Erythroblast (primary cell): ENCODE data around the gene ZNF470.

Experiments
- DNase-seq, 2 experiments: peaks; one replicate each; lab custom pipeline; 2025; lab: John Stamatoyannopoulos, UW
- GATA1 ChIP-seq: IDR thresholded peaks from 2 replicates; pipeline ENCODE4 v1.6.1; 2011; ENCODE audit warnings: low read depth, mild to moderate bottlenecking, control low read depth, low read length, moderate library complexity
- POLR2A ChIP-seq: IDR thresholded peaks from 2 replicates; pipeline ENCODE4 v1.6.1; 2011; ENCODE audit warnings: mild to moderate bottlenecking, low read length

Gene ZNF470

GRCh38 chr19:56594446-56594782 lies 27.1 kb downstream of the ZNF470 start:
- no peak for DNase-seq
- TF ChIP-seq POLR2A = no peak

DNA sequence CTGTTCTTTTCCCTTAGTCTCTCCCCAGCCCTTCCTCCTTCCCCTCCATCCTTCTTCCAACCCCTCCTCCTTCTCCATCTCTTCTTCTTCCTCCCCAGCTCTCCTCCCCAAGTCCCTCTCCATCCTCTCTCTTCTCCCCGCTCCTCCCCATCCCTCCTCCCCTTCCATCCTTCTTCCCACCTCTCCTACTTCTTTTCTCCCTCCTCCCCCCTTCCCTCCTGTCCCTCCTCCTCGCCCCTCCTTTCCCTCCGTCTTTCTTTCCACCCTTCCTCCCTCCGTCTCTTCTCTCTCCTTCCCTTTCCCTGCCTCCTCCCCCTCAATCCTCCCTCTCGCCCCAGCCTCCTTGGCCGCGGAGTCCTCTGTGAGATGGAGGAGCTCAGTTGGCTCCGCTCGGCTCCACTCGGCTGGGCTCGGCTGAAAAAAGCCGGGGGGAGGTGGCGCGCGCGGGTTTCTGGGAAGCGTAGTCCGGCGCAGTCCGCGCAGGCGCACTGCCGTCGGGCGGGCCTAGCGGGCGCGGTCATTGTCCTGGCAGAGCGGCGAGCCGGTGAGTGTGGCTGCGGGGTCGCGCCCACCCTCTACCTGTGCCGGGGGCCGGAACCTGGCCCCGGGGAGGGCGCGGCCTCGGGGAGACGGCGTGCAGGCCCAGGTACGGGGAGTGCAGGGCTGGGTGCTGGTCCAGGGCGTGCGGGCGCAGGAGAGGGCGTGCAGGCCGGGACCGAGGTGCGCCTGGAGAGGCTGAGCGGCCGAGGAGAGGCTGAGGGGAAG lies 27.7 kb downstream of the ZNF470 start, which contains the start of gene ZNF71:
Gene ZNF71 (plus strand): TSS at position 520 of the 765 bp plus-strand sequence. CDS start 6,257 bp downstream, outside the sequence.
- DNase-seq = peak; percentile 82 to 83
- TF ChIP-seq GATA1 (no peak), POLR2A (no peak)

- no peak for TF ChIP-seq POLR2A
- no peak for DNase-seq
These were observed 28.3 kb downstream of the ZNF470 start for GRCh38 chr19:56595548-56595899.

DNA sequence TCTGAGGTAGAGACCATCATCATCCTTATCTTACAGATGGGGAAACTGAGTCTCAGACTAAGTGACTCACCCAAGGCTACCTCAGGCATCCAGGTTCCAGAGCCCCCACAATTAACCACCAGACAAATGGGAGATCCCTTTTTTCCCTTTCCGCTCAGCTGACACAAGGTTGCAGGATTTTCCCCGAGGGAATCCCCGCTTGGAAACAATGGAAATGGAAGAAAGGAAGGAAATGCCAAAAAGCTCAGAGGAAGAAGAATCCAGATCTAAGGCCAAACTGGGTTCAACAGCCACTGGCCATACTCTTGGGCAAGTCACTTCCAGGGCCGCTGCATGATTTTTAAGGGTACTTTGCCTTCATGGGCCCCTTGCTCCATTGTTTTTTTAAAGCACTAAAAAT lies 29.4 kb downstream of the ZNF470 start:
- no peak for DNase-seq
- TF ChIP-seq POLR2A (no peak), GATA1 (no peak)

- no peak for DNase-seq
- TF ChIP-seq GATA1 (no peak), POLR2A (no peak)
These were observed 30.4 kb downstream of the ZNF470 start for GRCh38 chr19:56597696-56598095.

- DNase-seq = no peak
- no peak for TF ChIP-seq GATA1
- no peak for TF ChIP-seq POLR2A
These were observed 34.1 kb downstream of the ZNF470 start for GRCh38 chr19:56601375-56601774.

DNA sequence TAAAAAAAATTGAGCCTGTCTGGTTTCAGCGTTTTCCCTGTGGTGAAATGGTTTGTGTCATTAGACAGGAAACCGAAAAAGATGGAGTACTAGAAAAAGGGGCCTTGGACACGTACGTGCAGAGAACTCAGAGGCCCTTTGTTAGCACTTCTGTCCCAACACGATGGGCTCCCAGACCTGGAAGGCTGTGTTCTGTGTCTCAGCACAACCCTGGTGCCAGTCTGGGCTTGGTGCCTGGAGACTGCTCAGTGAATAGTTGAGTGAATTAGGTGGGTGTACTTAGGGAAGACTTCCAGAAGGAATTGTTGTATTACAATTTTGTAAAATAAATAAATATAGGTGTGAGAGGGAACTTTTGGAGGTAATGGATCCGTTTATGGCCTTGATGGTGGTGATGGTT lies 36.6 kb downstream of the ZNF470 start:
- DNase-seq = no peak
- TF ChIP-seq POLR2A = no peak
- no peak for TF ChIP-seq GATA1

DNA sequence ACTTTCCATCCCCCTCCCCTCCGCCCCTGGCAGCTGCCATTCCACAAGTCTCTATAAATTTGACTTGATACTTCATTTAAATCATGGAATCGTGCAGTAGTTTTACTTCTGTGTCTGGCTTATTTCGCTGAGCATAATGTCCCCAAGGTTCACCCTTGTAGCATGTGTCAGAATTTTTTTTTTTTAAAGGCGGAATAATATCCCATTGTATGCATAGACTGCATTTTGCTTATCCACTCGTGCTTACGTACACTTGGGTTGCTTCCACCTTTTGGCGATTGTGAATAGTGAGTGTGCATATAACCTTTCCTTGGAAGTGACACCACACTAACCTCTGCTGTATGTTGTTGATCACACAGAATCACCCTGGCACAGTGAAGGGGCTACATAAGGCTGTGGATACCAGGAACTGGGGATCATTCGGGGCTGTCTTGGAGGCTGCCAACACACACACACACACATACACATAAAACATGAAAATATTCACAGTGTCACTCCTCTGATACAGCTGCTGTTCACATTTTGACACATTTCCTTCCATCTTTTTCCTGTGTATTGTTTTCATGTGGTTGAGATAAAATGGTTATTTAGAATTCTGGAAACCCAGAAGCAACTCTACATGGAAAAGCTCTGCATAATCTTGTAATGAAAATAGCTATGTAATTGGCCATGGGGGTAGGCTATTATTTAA lies 41.2 kb downstream of the ZNF470 start:
- DNase-seq = no peak
- TF ChIP-seq POLR2A = no peak
- TF ChIP-seq GATA1 = no peak

DNA sequence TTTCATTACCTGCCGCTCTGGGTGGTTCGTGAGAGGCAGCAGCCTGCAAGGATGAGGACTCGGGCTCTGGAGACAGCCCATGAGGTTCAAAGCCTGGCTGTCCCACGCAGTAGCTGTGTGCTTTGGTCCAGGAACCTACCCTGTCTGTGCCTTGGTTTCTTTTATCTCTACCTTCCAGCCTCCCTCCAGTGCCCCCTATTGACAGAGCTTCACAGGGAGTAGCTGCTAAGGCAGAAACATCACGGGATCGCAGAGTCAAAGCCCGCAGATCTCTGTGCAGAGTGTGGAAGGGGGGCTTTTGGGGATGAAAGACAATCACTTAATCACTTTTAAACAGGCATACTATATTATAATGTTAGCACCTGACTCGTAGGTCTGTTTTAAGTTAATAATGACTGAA lies 44.0 kb downstream of the ZNF470 start:
- no peak for DNase-seq
- TF ChIP-seq GATA1 (no peak), POLR2A (no peak)

- no peak for DNase-seq
- TF ChIP-seq GATA1 (no peak), POLR2A (no peak)
These were observed 45.5 kb downstream of the ZNF470 start for GRCh38 chr19:56612737-56613136.

- DNase-seq = no peak
- no peak for TF ChIP-seq POLR2A
- no peak for TF ChIP-seq GATA1
These were observed 46.4 kb downstream of the ZNF470 start for GRCh38 chr19:56613639-56614038.

DNA sequence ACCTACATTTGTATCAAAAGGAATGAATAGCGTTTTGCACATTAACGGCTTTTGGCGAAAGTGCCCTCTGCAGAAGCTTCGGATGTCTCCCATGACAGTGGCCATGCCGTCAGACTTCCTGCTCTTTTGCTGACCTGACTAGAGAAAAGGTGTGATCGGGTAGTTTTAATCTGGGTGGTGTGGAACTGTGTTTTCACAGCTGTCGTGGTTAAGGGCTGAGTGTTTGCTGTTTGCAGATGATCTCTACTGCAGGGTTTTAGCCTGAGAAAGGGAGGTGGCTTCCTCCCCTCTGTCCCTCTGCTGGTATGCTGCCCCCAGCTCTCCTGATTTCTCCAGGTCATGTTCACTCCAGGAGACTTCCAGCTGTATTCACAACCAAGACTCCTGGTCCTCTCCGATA lies 50.3 kb downstream of the ZNF470 start:
- no peak for TF ChIP-seq GATA1
- no peak for TF ChIP-seq POLR2A
- no peak for DNase-seq

GRCh38 chr19:56619121-56619520 lies 51.9 kb downstream of the ZNF470 start:
- no peak for DNase-seq
- no peak for TF ChIP-seq GATA1
- no peak for TF ChIP-seq POLR2A

DNA sequence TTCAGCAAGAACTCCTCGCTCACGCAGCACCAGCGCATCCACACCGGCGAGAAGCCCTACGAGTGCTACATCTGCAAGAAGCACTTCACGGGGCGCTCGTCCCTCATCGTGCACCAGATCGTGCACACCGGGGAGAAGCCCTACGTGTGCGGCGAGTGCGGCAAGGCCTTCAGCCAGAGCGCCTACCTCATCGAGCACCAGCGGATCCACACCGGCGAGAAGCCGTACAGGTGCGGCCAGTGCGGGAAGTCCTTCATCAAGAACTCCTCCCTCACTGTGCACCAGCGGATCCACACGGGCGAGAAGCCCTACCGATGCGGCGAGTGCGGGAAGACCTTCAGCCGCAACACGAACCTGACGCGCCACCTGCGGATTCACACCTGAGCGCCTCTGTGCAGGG lies 55.1 kb downstream of the ZNF470 start:
- no peak for DNase-seq
- TF ChIP-seq POLR2A (no peak), GATA1 (no peak)

DNA sequence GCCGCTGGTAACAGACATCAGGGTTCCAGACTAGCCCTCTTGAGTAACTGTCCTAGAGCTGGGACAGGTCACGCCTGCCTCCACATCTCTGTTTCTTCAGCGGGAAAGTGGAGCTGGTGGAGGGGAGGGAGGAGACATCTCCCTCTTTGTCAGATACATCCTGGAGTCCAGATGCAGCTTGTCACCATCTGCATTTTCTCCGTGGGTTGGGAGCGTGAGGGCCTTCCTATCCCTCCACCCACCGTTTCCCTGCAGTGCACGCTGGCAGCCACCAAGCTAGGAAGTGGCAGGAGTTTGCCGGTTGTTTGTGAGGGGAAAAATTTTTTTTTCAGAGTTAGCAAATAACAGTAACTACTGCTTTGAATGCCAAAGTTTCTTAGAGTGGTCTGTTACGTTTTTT lies 55.7 kb downstream of the ZNF470 start:
- TF ChIP-seq GATA1 (no peak), POLR2A (no peak)
- no peak for DNase-seq

- no peak for TF ChIP-seq POLR2A
- TF ChIP-seq GATA1 = no peak
- DNase-seq = no peak
These were observed 58.4 kb downstream of the ZNF470 start for GRCh38 chr19:56625708-56626107.

DNA sequence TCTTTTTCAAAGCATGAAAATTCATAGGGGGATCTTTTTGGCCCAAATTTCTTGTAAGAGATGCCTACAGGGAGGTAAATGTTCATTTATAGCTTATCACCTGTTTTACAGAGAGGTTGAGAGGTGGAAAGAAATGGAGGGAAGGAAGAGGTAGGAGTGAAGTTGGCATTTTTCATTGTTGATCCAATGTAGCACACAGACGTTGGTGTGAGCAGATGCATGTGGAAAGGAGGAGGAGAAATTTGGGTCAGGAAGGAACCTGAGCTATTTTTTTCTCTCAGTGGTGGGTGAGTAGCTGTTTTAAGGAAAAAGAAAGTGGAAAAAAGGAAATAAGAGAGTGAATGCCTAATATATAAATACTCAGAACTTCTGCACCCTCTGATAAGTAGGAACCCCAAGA lies 65.8 kb downstream of the ZNF470 start:
- TF ChIP-seq GATA1 = no peak
- TF ChIP-seq POLR2A = no peak
- no peak for DNase-seq
